Colonic mucosa (tissue), 4 donors: ENCODE data around the gene CADPS. TPM values are rescaled to one million over a fixed set of nuclear protein-coding genes. Genes with fewer than 3 reads are reported as not detected.

Experiments used
- DNase-seq: peaks from one replicate; pipeline ENCODE4 v3.0.0-alpha.2; 2020
- H3K27ac ChIP-seq: fragments of 200-600 bp; one replicate; pipeline ENCODE4 v1.8.0; 2021
- H3K27me3 ChIP-seq: fragments of 200-600 bp; one replicate; pipeline ENCODE4 v1.8.0; 2021
- H3K36me3 ChIP-seq: fragments of 200-600 bp; one replicate; pipeline ENCODE4 v1.8.0; 2021
- H3K4me1 ChIP-seq: fragments of 200-600 bp; one replicate; pipeline ENCODE4 v1.8.0; 2021; ENCODE audit warnings: mild to moderate bottlenecking
- H3K4me3 ChIP-seq: fragments of 200-600 bp; one replicate; pipeline ENCODE4 v1.8.0; 2021
- H3K9ac ChIP-seq, 2 donors: one replicate each; pipeline ENCODE4 v1.7.0; 2013; ENCODE audit warnings: control low read depth in 2 of 2, low read depth in 2 of 2, low read length in 2 of 2
- H3K9me3 ChIP-seq: fragments of 200-600 bp; one replicate; pipeline ENCODE4 v1.8.0; 2021
- intact Hi-C: fragments of 100-400 bp; cut with DNase I; formaldehyde crosslinking; loops from one replicate; pipeline ENCODE4 v1.14.1; 2022
- total RNA-seq, 2 donors: library from RNA; stranded (reverse); fragmentation: NEBNext Ultra II Directional in 1 of 2; extraction: Animal tissue kit (Norgen Biotek cat#: 25700) in 1 of 2; gene quantifications; one replicate each; pipeline ENCODE4 v1.2.1, GENCODE V29; 2021
- TF ChIP-seq, protein P1 (sequence below): fragments of 200-600 bp; IDR thresholded peaks from one replicate; pipeline ENCODE4 v1.8.0; 2022; ENCODE audit warnings: antibody characterized with exemption, mild to moderate bottlenecking
- donor health status: healthy.
- donor health status: DM: no; HTN: no; CAD: no.
- donor health status: DM: no; HTN: no; CAD: no.

CADPS gene
- total RNA-seq, 2 donors from 2014 or later: 2.9 to 6.1 TPM

GRCh38 chr3:62592408-62592807, 282.8 kb downstream of the CADPS start:
- Histone ChIP-seq H3K4me1 (no peaks in the 10 kb centered on the region), H3K27me3 (no peaks in the 10 kb centered on the region), H3K27ac (no peak overlapping the region), H3K9me3 (no peaks in the 10 kb centered on the region), H3K4me3 (no peak overlapping the region), H3K9ac (no peak overlapping the region), H3K36me3 (no peaks in the 10 kb centered on the region)
- intact Hi-C loops: no loop called here
- no peak for DNase-seq
- TF ChIP-seq, protein P1, sequence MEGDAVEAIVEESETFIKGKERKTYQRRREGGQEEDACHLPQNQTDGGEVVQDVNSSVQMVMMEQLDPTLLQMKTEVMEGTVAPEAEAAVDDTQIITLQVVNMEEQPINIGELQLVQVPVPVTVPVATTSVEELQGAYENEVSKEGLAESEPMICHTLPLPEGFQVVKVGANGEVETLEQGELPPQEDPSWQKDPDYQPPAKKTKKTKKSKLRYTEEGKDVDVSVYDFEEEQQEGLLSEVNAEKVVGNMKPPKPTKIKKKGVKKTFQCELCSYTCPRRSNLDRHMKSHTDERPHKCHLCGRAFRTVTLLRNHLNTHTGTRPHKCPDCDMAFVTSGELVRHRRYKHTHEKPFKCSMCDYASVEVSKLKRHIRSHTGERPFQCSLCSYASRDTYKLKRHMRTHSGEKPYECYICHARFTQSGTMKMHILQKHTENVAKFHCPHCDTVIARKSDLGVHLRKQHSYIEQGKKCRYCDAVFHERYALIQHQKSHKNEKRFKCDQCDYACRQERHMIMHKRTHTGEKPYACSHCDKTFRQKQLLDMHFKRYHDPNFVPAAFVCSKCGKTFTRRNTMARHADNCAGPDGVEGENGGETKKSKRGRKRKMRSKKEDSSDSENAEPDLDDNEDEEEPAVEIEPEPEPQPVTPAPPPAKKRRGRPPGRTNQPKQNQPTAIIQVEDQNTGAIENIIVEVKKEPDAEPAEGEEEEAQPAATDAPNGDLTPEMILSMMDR: no peak

DNA sequence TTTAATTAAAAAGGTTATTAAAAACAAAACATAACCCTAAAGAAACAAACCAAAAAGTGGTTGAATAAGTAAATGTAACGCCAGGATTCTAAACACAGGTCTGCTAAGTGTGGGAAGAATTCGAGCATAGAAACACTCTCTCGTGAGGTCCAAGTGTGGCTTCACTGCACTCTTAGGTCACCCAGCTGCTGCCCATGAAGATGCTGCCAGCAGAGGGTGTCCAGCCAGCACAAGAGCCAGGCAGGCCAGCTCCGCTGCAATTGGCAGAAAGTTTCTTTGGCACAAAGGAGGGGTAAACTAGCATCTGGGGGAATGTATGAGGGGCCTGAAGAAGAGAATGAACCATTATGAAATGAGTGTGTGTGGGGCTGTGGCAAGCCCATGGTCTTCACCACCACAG, 286.1 kb downstream of the CADPS start:
- no peaks in the 10 kb centered on the region for H3K9me3 ChIP-seq
- DNase-seq: no peak
- no peak overlapping the region for H3K9ac ChIP-seq
- H3K4me1 ChIP-seq: no peaks in the 10 kb centered on the region
- H3K36me3 ChIP-seq: no peaks in the 10 kb centered on the region
- no peak overlapping the region for H3K4me3 ChIP-seq
- intact Hi-C loops: no loop called here
- no peak overlapping the region for H3K27ac ChIP-seq
- no peaks in the 10 kb centered on the region for H3K27me3 ChIP-seq
- TF ChIP-seq, protein P1: no peak

- no peak overlapping the region for H3K4me3 ChIP-seq
- TF ChIP-seq, protein P1: no peak
- H3K9ac ChIP-seq: no peak overlapping the region
- no peaks in the 10 kb centered on the region for H3K36me3 ChIP-seq
- intact Hi-C loops: no loop called here
- no peaks in the 10 kb centered on the region for H3K9me3 ChIP-seq
- no peak overlapping the region for H3K27ac ChIP-seq
- H3K27me3 ChIP-seq: no peaks in the 10 kb centered on the region
- no peaks in the 10 kb centered on the region for H3K4me1 ChIP-seq
- DNase-seq: no peak
Measured at GRCh38 chr3:62587579-62588031, 287.6 kb downstream of the CADPS start.

- TF ChIP-seq, protein P1: no peak
- no peaks in the 10 kb centered on the region for H3K36me3 ChIP-seq
- no peaks in the 10 kb centered on the region for H3K27me3 ChIP-seq
- no peaks in the 10 kb centered on the region for H3K4me1 ChIP-seq
- no peak overlapping the region for H3K9ac ChIP-seq
- intact Hi-C loops: no loop called here
- no peaks in the 10 kb centered on the region for H3K9me3 ChIP-seq
- no peak overlapping the region for H3K27ac ChIP-seq
- no peak overlapping the region for H3K4me3 ChIP-seq
- DNase-seq: no peak
Measured at GRCh38 chr3:62587169-62587568, 288.0 kb downstream of the CADPS start.

DNA sequence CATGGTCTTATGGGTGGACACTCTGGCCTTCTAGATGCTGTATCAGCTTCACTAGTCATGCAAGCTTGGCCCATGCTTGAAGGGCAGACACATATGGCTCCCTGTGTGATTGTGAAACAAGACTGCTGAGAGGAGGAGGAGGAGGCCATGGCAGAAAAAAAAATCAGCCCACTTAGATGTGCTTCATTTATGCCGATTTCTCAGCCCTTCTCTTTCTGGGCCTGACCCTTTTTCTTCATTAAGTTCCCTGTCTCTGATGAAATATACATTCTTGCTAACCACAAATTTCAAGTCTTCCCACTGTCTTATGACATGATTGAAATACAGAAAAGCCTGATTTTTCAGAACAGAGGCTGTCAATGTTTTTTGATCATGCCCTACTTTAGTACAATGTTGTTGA, 288.9 kb downstream of the CADPS start:
- Histone ChIP-seq H3K9me3 (no peaks in the 10 kb centered on the region), H3K36me3 (no peaks in the 10 kb centered on the region), H3K27ac (no peak overlapping the region), H3K4me1 (no peaks in the 10 kb centered on the region), H3K4me3 (no peak overlapping the region), H3K9ac (no peak overlapping the region), H3K27me3 (no peaks in the 10 kb centered on the region)
- TF ChIP-seq, protein P1: no peak
- no peak for DNase-seq
- intact Hi-C loops: no loop called here

GRCh38 chr3:62585861-62586260, 289.4 kb downstream of the CADPS start:
- DNase-seq: no peak

More at GRCh38 chr3:62585861-62586260, 289.4 kb downstream of the CADPS start:
- no peak overlapping the region for H3K4me3 ChIP-seq
- intact Hi-C loops: no loop called here
- H3K27me3 ChIP-seq: no peaks in the 10 kb centered on the region
- no peaks in the 10 kb centered on the region for H3K9me3 ChIP-seq
- H3K36me3 ChIP-seq: no peaks in the 10 kb centered on the region
- H3K4me1 ChIP-seq: no peaks in the 10 kb centered on the region
- H3K9ac ChIP-seq: no peak overlapping the region
- no peak overlapping the region for H3K27ac ChIP-seq
- TF ChIP-seq, protein P1: no peak
